GM12872 (cell line): ENCODE measurements around the gene CER1.

Experiments used
- CTCF ChIP-seq: IDR thresholded peaks from 3 replicates; pipeline ENCODE4 v1.5.1; 2011; ENCODE audit warnings: low read depth, mild to moderate bottlenecking, low read length, moderate library complexity; ENCODE audit not compliant: insufficient read depth

Gene CER1

GRCh38 chr9:14693251-14693861, 29.2 kb downstream of the CER1 start, which contains the start of gene ZDHHC21:
TSS of gene ZDHHC21 (minus strand) at chr9:14693432. CDS start at chr9:14674340, 19,092 bp downstream.
- TF ChIP-seq CTCF, result no peak

GRCh38 chr9:14692470-14693250, 29.9 kb downstream of the CER1 start:
- no peak for TF ChIP-seq CTCF

GRCh38 chr9:14690948-14691730, 31.4 kb downstream of the CER1 start:
- TF ChIP-seq CTCF, result no peak

- TF ChIP-seq CTCF, result no peak
These were observed 35.4 kb downstream of the CER1 start for GRCh38 chr9:14687042-14687719.

GRCh38 chr9:14686168-14686567, 36.4 kb downstream of the CER1 start:
- TF ChIP-seq CTCF, result no peak

- TF ChIP-seq CTCF, result no peak
These were observed 43.8 kb downstream of the CER1 start for GRCh38 chr9:14678776-14679175.

- no peak for TF ChIP-seq CTCF
These were observed 44.7 kb downstream of the CER1 start for GRCh38 chr9:14677872-14678271.
